SIG-M5 treated with dmso at 0.1 percent for 504 hours (cell line): ENCODE results near the gene EIF2B5.
"Not testable (repeated sequence)": the region's sequence is repeated elsewhere in the genome, so short reads cannot be mapped to it uniquely, and the experiment has no call there.

Source experiments
- DNase-seq: peaks from one replicate; lab custom pipeline; 2025; ENCODE audit not compliant: unreplicated experiment; lab: John Stamatoyannopoulos, UW

Gene EIF2B5

GRCh38 chr3:184145751-184146270, 10.7 kb downstream of the EIF2B5 start:
- no peak for DNase-seq

GRCh38 chr3:184148076-184148475, 12.9 kb downstream of the EIF2B5 start:
- no peak for DNase-seq

- DNase-seq, result no peak
These were observed 14.0 kb downstream of the EIF2B5 start for GRCh38 chr3:184149123-184149522.

DNA sequence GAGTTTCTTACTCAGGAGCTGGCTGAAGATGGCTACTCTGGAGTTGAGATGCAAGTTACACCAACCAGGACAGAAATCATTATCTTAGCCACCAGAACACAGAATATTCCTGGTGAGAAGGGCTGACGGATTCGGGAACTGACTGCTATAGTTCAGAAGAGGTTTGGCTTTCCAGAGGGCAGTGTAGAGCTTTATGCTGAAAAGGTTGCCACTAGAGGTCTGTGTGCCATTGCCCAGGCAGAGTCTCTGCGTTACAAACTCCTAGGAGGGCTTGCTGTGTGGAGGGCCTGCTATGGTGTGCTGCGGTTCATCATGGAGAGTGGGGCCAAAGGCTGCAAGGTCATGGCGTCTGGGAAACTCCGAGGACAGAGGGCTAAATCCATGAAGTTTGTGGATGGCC, 14.6 kb downstream of the EIF2B5 start:
- peak; percentile 23 for DNase-seq

DNA sequence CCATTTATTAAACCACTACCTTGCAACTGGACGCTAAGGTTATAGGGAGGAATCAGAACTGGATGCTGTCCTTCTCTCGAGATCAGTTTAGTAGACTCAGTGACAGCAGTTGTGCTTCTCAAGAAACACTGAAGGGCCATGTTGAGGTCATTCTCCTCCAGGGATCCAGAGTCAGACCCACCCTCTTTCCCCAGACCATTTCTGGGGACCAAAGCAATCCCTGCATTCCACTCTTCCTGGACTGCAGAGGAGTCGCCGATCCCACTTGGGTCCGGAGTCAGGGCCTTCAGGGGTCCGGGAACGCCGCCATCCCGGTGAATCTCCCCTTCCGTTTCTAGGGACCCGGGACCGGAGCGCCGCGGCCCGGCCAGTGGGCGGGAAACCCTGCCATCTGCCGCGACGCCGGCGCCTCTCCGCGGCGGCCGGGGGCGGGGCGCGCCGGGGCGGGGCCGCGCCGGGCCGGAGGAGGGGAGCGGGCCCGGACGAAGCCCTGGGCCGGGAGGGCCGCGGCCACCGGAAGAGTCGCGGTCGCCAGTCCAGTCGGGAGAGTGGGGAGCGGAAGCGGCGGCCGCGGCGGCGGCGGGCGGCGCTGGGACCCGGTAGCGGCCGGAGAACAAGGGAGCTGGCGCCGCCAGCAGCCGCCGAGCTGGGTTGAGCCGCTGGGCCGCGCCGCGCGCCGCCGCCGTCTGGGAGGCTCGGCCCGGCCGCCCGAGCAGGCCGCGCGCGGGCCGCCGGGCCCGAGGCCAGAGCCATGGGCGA, 19.9 kb downstream of the EIF2B5 start, which contains the start of gene DVL3:
Gene DVL3, plus strand, starts transcription at position 493 of the 759 bp plus-strand sequence. Its CDS starts 259 bp downstream, at position 752.
- peak; percentile 66 for DNase-seq

- no peak for DNase-seq
These were observed 20.7 kb downstream of the EIF2B5 start for GRCh38 chr3:184155644-184156521.

GRCh38 chr3:184156522-184156955, 21.4 kb downstream of the EIF2B5 start:
- no peak for DNase-seq

DNA sequence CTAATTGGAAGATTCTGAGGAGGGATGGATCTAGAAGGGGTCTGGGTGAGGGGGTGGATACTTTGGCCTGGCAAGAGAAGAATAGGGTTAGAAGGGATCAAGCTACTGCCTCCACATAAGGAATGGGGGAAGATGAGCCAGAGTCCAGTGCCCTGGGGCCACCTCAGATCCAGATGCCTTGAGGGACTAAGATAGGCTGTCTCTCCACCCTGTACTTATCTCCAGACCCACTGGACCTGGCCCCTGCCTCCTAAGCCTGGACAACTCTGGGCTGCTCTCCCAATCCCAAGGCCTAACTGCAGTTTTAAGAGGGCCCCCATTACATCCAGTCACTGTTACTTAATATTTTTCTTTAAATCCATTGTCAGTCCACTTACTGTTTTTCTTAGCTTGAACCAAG, 22.0 kb downstream of the EIF2B5 start:
- no peak for DNase-seq

- no peak for DNase-seq
These were observed 23.2 kb downstream of the EIF2B5 start for GRCh38 chr3:184158404-184158803.

DNA sequence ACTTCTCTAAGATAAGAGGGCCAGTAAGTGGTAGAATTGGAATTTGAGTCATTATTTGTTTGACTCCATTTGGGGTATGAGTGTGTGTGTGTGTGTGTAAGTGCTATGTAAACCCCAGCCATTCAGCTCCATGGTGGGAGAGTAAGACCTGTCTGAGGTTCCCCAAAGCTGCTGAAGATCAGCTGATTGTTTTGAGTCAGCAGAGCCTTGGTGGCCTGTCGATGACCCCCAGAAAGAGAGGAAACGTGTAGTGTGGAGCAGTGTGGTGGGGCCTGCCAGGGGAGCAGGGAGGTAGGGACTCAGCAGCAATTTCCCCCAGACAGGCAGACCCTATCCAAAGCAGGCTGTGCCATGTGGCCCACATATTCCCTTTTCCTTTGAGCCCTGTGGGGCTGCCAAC, 25.3 kb downstream of the EIF2B5 start:
- DNase-seq, result no peak

DNA sequence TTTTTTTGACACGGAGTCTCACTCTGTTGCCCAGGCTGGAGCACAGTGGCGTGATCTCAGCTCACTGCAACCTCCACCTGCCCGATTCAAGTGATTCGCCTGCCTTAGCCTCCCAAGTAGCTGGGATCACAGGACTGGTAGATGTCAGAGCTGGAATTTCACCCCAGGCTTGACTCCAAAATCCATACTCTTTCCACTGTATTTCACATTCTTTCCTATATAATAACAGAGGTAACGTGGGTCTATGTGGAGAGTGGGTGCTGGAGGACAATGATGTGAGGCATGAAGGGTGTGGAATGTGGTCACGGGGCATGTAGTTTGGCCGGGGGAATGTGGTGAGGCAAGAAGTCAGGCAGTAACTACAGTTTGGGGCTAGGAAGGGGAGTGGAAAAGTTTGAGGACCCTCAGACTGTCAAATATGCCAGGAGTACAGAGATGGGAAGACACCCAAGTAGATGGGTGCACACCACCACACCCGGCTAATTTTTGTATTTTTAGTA, 27.5 kb downstream of the EIF2B5 start:
- not testable (repeated sequence) for DNase-seq

DNA sequence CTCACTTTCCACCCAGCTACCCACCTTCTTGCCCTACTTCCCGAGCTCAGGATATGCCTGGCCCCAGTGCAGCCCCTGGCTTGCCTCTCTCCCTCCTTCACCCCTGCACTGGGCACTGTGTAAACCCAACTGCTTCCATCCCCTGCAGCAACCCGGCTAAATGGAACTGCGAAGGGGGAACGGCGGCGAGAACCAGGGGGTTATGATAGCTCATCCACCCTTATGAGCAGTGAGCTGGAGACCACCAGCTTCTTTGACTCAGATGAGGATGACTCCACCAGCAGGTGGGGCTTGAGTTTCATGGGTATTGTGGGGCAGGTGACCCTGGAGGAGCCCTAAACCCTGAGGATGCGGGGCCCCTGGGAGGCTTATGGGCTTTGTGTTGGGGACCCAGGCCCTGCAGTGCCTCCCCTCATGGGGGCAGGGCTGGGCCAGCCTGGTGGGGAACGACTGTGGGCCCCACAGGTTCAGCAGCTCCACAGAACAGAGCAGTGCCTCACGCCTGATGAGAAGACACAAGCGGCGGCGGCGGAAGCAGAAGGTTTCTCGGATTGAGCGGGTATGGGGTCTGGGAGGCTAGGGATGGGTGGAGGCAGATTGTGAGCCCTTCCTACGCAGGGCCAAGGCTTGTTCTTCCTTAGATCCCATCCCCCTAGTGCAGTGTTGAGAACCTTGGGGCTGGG, 29.6 kb downstream of the EIF2B5 start:
- DNase-seq, result no peak

GRCh38 chr3:184165543-184165942, 30.4 kb downstream of the EIF2B5 start:
- DNase-seq, result no peak

- DNase-seq, result no peak
These were observed 31.5 kb downstream of the EIF2B5 start for GRCh38 chr3:184166671-184167070.

DNA sequence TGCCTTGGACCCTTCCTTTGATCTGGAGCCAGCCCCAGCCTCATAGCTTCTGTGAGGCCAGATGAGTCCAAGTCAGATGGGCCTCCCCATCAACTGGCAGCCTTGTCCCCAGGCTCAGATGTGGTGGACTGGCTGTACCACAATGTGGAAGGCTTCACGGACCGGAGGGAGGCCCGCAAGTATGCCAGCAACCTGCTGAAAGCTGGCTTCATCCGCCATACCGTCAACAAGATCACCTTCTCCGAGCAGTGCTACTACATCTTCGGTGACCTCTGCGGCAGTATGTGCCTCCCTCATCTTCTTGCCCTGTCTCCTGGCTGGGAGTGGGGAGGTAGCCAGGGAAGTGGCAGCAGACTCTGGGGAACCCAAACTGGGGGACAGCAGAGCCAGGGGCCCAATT, 32.6 kb downstream of the EIF2B5 start:
- no peak for DNase-seq

DNA sequence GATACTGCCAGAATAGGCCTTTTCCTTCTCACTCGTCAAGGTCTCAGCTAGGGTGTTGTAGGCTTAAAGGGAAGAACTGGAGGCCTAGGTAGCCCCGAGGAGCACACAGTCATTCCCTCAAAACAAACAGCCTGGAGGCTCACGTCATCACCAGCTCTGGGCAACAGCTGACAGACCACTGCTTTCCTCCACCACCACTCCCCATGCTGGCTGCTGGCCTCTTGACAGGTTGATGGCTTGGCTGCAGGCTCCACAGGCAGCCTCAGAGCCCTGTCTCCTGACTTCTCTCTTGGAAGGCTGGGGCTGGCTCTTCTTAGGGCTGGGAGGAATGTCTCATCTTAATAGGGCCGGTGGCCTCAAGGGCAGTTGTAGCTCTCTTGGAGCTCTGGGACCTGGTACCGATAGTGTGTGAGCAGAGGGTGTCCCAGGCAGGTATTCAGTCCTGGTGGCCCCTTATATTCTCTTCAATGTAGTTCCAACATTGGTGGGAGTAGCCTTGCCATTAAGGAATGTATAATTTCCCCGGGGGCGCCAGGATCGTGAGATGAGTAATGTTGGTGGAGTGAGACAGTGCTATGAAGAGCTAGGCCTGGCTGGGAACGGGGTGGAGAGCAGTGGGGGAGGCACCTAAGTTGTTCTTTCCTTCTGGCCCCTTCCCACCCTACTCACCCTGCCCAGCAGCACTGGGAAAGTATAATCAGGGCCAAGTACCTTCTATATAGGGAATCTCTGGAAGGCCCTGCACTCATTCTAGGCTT, 33.4 kb downstream of the EIF2B5 start:
- DNase-seq, result no peak

- no peak for DNase-seq
These were observed 35.0 kb downstream of the EIF2B5 start for GRCh38 chr3:184169896-184170875.

GRCh38 chr3:184171562-184171961, 36.4 kb downstream of the EIF2B5 start:
- DNase-seq, result no peak
